Measurements from ENCODE around the gene PCTP. TPM values are rescaled to one million over a fixed set of nuclear protein-coding genes. Genes with fewer than 3 reads are reported as not detected.

The PCTP gene
- total and polyA plus RNA-seq, 2 of the 4 experiments (the other 2 are of a cell fraction) = 11.6 to 12.9 TPM

DNA sequence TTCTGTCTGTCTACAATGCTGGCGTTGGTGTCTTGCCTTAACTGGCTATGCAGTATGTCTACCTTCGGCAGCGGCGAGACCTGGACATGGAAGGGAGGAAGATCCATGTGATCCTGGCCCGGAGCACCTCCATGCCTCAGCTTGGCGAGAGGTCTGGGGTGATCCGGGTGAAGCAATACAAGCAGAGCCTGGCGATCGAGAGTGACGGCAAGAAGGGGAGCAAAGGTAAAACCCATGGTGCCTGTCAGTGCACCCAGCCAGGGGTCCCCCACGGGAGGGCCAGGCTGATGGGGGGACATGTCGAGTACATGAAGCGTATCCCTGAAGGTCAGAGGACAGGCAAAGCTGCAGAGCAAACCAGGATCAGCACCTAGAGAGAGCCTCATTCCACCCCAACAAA is 22.8 kb downstream of the PCTP start:
- Histone ChIP-seq H4K8ac (ENCODE audit: low read depth in 2 of 2, low read length in 2 of 2) (no peak overlapping the region), H3K56ac (ENCODE audit: extremely low read depth, insufficient read depth, low read length) (no peak overlapping the region), H3K9ac (ENCODE audit: low read depth, low read length) (no peak overlapping the region), H2AFZ (replicated peaks; ENCODE audit: low read length, poor library complexity) (no peak overlapping the region), H2BK5ac (ENCODE audit: low read depth, low read length, poor library complexity, severe bottlenecking) (no peak overlapping the region), H3K79me1 (ENCODE audit: low read depth in 1 of 2, low read length in 2 of 2) (no peaks in the 10 kb centered on the region; a peak in 1 of 4 replicates), H2AK5ac (ENCODE audit: low read depth, low read length) (no peak overlapping the region), H2BK20ac (ENCODE audit: low read depth, low read length) (no peak overlapping the region), H4K91ac (ENCODE audit: insufficient read depth, low read depth, low read length) (no peak overlapping the region), H3K14ac (replicated peaks; ENCODE audit: low read depth, low read length) (no peak overlapping the region), H2BK120ac (ENCODE audit: low read depth, low read length) (no peak overlapping the region), H2AK9ac (replicated peaks; ENCODE audit: low read depth, low read length, poor library complexity) (no peak overlapping the region), H3K27me3 (ENCODE audit: control insufficient read depth, insufficient read depth, low read length) (no peaks in the 10 kb centered on the region), H2BK15ac (ENCODE audit: low read depth, low read length) (no peak overlapping the region), H3K27ac (ENCODE audit: insufficient read depth, low read length) (no peak overlapping the region), H3K9me1 (ENCODE audit: insufficient read depth, low read length) (peaks cover 9% of the 10 kb centered on the region), H4K20me1 (ENCODE audit: insufficient read depth, low read length) (peaks cover 4% of the 10 kb centered on the region; the same call in 1 of the 2 replicates), H3K36me3 (ENCODE audit: control insufficient read depth, insufficient read depth, low read length) (peaks cover 38% of the 10 kb centered on the region), H4K5ac (ENCODE audit: low read depth, low read length) (no peak overlapping the region), H3K9me3 (ENCODE audit: control insufficient read depth, insufficient read depth, low read length) (no peaks in the 10 kb centered on the region), H3K4ac (ENCODE audit: low read depth, low read length) (no peak overlapping the region), H3K23ac (ENCODE audit: low read depth, low read length) (no peak overlapping the region), H3K18ac (ENCODE audit: low read depth, low read length) (no peak overlapping the region), H3K4me1 (ENCODE audit: control insufficient read depth, insufficient read depth, low read length) (peaks cover 8% of the 10 kb centered on the region), H3K4me2 (ENCODE audit: low read depth, low read length) (no peak overlapping the region), H3K4me3 (ENCODE audit: insufficient read depth, low read depth, low read length) (no peak overlapping the region)
- in situ Hi-C loops (cut with MboI; ENCODE audit: low sequenced_read_pairs) (loop anchor here (5.0 kb wide), 1 partner anchor 246 kb away; no protein-coding TSS in a partner anchor), intact Hi-C loops (cut with micrococcal nuclease) (no loop called here), dilution Hi-C loops (cut with HindIII; ENCODE audit: low sequenced_read_pairs, unreplicated experiment) (no loop called here)
- DNase-seq (no peak), ATAC-seq (ENCODE audit: low read depth) (no peak)
- 89% methylated on average over 5 of the region's 13 CpGs; no CpG with 5 or more reads in 1 of the 2 experiments for WGBS, 2 experiments (ENCODE audit: extremely low coverage in 2 of 2, insufficient read length in 1 of 2)
- no TSS peak for BruUV-seq (replicated peaks)
- ChIA-PET CTCF (interaction anchor here (0.7 kb wide), 1 partner anchor 20 kb away, joined by 3 read pairs; no protein-coding TSS in a partner anchor), POLR2A (ENCODE audit: unreplicated experiment) (no interaction called here)
- TF ChIP-seq, protein P1, sequence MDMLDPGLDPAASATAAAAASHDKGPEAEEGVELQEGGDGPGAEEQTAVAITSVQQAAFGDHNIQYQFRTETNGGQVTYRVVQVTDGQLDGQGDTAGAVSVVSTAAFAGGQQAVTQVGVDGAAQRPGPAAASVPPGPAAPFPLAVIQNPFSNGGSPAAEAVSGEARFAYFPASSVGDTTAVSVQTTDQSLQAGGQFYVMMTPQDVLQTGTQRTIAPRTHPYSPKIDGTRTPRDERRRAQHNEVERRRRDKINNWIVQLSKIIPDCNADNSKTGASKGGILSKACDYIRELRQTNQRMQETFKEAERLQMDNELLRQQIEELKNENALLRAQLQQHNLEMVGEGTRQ (IDR thresholded peaks at IDR 0.05; ENCODE audit: low read depth, low read length) = no peak
- no peak for TF ChIP-seq CHD1 (IDR thresholded peaks at IDR 0.05; ENCODE audit: low read depth, low read length)

All from IMR-90 (cell line).